T-helper 2 cell treated with Interferon-gamma antibody and Interleukin-4, amounts not matched to agents 100 ng/mL and 5 ng/mL, for 36 hours (primary cell): ENCODE data around the gene SEMA6B. TPM values are rescaled to one million over a fixed set of nuclear protein-coding genes. Genes with fewer than 3 reads are reported as not detected.
"Not testable (repeated sequence)": the region's sequence is repeated elsewhere in the genome, so short reads cannot be mapped to it uniquely, and the experiment has no call there.

Experiments
- intact Hi-C: fragments of 100-400 bp; cut with micrococcal nuclease; formaldehyde crosslinking; loops from one replicate; pipeline ENCODE4 v1.15.1; 2023
- total RNA-seq: library from RNA; stranded (reverse); gene quantifications from 2 replicates; pipeline ENCODE4 v1.2.3, GENCODE V29; 2022

SEMA6B gene
- total RNA-seq, 1 donor from 2014 or later: not detected

- intact Hi-C loops: no loop called here
Measured at GRCh38 chr19:4547303-4548237, 11.9 kb downstream of the SEMA6B start.

- intact Hi-C loops: no loop called here
Measured at GRCh38 chr19:4543842-4544647, 15.4 kb downstream of the SEMA6B start.

GRCh38 chr19:4542896-4543841 lies 16.3 kb downstream of the SEMA6B start:
- intact Hi-C loops: no loop called here

- intact Hi-C loops: not testable (repeated sequence)
Measured at GRCh38 chr19:4541806-4542145, 17.7 kb downstream of the SEMA6B start.

- intact Hi-C loops: no loop called here
Measured at GRCh38 chr19:4541114-4541805, 18.2 kb downstream of the SEMA6B start.

- intact Hi-C loops: no loop called here
Measured at GRCh38 chr19:4539693-4540581, 19.5 kb downstream of the SEMA6B start, which contains the start of gene LRG1. Gene LRG1, minus strand, starts transcription at chr19:4540036. Its CDS starts 23 bp downstream, at chr19:4540013.

GRCh38 chr19:4539169-4539692 lies 20.3 kb downstream of the SEMA6B start:
- intact Hi-C loops: no loop called here

- intact Hi-C loops: no loop called here
Measured at GRCh38 chr19:4538601-4538954, 20.9 kb downstream of the SEMA6B start.

GRCh38 chr19:4537953-4538600 lies 21.4 kb downstream of the SEMA6B start:
- intact Hi-C loops: no loop called here

- intact Hi-C loops: no loop called here
Measured at GRCh38 chr19:4536798-4537197, 22.7 kb downstream of the SEMA6B start.

- intact Hi-C loops: no loop called here
Measured at GRCh38 chr19:4534836-4535658, 24.4 kb downstream of the SEMA6B start, which contains the start of gene PLIN5. Gene PLIN5, minus strand, starts transcription at chr19:4535224. Its CDS starts 1,150 bp downstream, at chr19:4534074.

GRCh38 chr19:4533835-4534424 lies 25.6 kb downstream of the SEMA6B start:
- intact Hi-C loops: no loop called here

GRCh38 chr19:4533334-4533733 lies 26.1 kb downstream of the SEMA6B start:
- intact Hi-C loops: no loop called here

- intact Hi-C loops: no loop called here
Measured at GRCh38 chr19:4531562-4532165, 27.8 kb downstream of the SEMA6B start.

GRCh38 chr19:4529924-4530522 lies 29.5 kb downstream of the SEMA6B start:
- intact Hi-C loops: no loop called here

GRCh38 chr19:4528843-4529242 lies 30.6 kb downstream of the SEMA6B start:
- intact Hi-C loops: no loop called here

- intact Hi-C loops: not testable (repeated sequence)
Measured at GRCh38 chr19:4527377-4527776, 32.1 kb downstream of the SEMA6B start.
